ENCODE results near the gene GATD1.

- TF ChIP-seq CTCF (IDR thresholded peaks at IDR 0.05) = no peak
- TF ChIP-seq POLR2A (IDR thresholded peaks at IDR 0.05) = no peak
These were observed 52.4 kb downstream of the GATD1 start for GRCh38 chr11:724778-725386.
